Tibial nerve (tissue), 4 donors: ENCODE data around the gene EPHA6. TPM values are rescaled to one million over a fixed set of nuclear protein-coding genes. Genes with fewer than 3 reads are reported as not detected.

Experiments used
- DNase-seq, 2 donors: peaks; one replicate each; pipeline ENCODE4 v3.0.0-alpha.2; 2019; ENCODE audit warnings: low spot score in 2 of 2
- H3K27ac ChIP-seq, 4 donors: fragments of 200-600 bp; sonication (generic) in 3 of 4; one replicate each; pipeline ENCODE4 v1.5.1; 2017 to 2019; ENCODE audit warnings: mild to moderate bottlenecking in 1 of 4
- H3K27me3 ChIP-seq, 2 donors: fragments of 200-600 bp; sonication (generic) in 1 of 2; one replicate each; pipeline versions ENCODE4 v1.5.1 to v1.6.0; 2017 to 2019
- H3K36me3 ChIP-seq, 3 donors: fragments of 200-600 bp; sonication (generic); one replicate each; pipeline ENCODE4 v1.5.1; 2018 to 2019
- H3K4me1 ChIP-seq, 4 donors: fragments of 200-600 bp; sonication (generic) in 3 of 4; one replicate each; pipeline ENCODE4 v1.5.1; 2017 to 2019
- H3K4me3 ChIP-seq, 4 donors: fragments of 200-600 bp; sonication (generic) in 3 of 4; one replicate each; pipeline ENCODE4 v1.5.1; 2017 to 2019; ENCODE audit warnings: mild to moderate bottlenecking in 1 of 4, moderate library complexity in 1 of 4
- H3K9me3 ChIP-seq, 4 donors: fragments of 200-600 bp; sonication (generic) in 3 of 4; one replicate each; pipeline ENCODE4 v1.5.1; 2017 to 2019
- EP300 ChIP-seq, 2 donors: sonication (generic); formaldehyde crosslinking; IDR thresholded peaks; one replicate each; pipeline ENCODE4 v1.6.1; 2017; ENCODE audit warnings: antibody characterized with exemption in 2 of 2, mild to moderate bottlenecking in 1 of 2
- POLR2A ChIP-seq, 2 donors: fragments of 450-650 bp; IDR thresholded peaks; one replicate each; pipeline ENCODE4 v1.6.1; 2017; ENCODE audit warnings: antibody characterized with exemption in 2 of 2, mild to moderate bottlenecking in 2 of 2, moderate library complexity in 2 of 2
- WGBS, 2 donors: methylation state at CpG; one replicate each; pipeline ENCODE4 v1.1.5; 2018; 5-methylcytosine and 5-hydroxymethylcytosine counted together
- total RNA-seq, 4 donors: library from RNA; depleted of rRNA; stranded (reverse); fragments of >200 nt; gene quantifications; one replicate each; pipeline ENCODE4 v1.1.0, GENCODE V29; 2016
- TF ChIP-seq, protein P1 (sequence below), 5 experiments: fragments of 200-600 bp in 3 of 5; fragments of 450-650 bp in 2 of 5; sonication (generic) in 3 of 5; IDR thresholded peaks; one replicate each; pipeline ENCODE4 v1.5.1; 2016 to 2019; ENCODE audit warnings: antibody characterized with exemption in 5 of 5, mild to moderate bottlenecking in 3 of 5, moderate library complexity in 2 of 5

Gene EPHA6
- total RNA-seq, 4 donors from 2014 or later: 0.30 to 1.3 (median 0.61) TPM

DNA sequence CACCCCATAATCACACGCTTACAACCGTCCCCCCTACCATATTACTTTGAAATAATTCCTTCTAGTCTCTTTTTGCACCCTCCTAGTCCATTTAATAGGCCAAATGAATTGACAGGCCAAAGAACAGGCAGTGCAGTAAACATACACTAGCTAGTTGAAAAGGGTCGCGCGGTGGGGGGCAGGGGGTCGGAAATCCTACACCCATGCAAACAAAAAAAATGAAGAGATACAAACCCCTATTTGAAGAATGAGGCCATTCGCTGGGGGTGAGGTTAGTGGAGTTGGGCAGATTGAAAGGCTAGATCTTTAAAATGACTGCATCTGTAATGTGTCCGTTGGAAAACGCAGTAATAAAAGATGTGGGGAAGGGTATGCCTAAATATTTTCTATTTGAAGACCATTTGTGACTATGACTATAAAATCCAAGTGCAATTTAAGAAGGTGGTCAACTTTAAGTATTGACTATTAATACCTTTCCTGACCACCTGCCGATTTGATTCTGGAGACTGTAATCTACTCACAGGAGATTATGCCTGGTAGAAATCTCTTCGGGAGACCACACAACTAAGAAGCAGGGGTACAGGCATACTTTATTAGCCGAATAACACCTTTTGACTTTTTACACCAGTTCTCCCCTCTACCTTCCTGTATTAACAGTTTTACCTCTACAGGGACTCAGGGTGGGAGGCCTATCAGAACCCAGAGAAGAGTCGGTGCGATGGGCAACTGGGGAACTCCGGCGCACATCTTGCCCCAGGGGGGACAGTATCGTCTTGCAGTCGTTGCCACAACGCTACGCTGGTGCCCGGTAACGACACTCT, 949.4 kb downstream of the EPHA6 start:
- Histone ChIP-seq H3K4me1 (peaks cover 0 to 24% (median 2%) of the 10 kb centered on the region in 4 donors), H3K9me3 (no peaks in the 10 kb centered on the region), H3K4me3 (peak overlapping the region; percentile 60 to 84 (median 80)), H3K36me3 (peaks cover 0 to 3% (median 0%) of the 10 kb centered on the region in 3 donors), H3K27ac (peak overlapping the region; percentile 14 to 85 (median 52)), H3K27me3 (no peaks in the 10 kb centered on the region)
- no peak for TF ChIP-seq EP300 (IDR thresholded peaks at IDR 0.05)
- TF ChIP-seq POLR2A (IDR thresholded peaks at IDR 0.05): no peak
- TF ChIP-seq, protein P1, sequence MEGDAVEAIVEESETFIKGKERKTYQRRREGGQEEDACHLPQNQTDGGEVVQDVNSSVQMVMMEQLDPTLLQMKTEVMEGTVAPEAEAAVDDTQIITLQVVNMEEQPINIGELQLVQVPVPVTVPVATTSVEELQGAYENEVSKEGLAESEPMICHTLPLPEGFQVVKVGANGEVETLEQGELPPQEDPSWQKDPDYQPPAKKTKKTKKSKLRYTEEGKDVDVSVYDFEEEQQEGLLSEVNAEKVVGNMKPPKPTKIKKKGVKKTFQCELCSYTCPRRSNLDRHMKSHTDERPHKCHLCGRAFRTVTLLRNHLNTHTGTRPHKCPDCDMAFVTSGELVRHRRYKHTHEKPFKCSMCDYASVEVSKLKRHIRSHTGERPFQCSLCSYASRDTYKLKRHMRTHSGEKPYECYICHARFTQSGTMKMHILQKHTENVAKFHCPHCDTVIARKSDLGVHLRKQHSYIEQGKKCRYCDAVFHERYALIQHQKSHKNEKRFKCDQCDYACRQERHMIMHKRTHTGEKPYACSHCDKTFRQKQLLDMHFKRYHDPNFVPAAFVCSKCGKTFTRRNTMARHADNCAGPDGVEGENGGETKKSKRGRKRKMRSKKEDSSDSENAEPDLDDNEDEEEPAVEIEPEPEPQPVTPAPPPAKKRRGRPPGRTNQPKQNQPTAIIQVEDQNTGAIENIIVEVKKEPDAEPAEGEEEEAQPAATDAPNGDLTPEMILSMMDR (IDR thresholded peaks at IDR 0.05): no peak
- 17 to 20% methylated on average over 22 of the region's 22 CpGs for WGBS, 2 donors
- DNase-seq: no peak

DNA sequence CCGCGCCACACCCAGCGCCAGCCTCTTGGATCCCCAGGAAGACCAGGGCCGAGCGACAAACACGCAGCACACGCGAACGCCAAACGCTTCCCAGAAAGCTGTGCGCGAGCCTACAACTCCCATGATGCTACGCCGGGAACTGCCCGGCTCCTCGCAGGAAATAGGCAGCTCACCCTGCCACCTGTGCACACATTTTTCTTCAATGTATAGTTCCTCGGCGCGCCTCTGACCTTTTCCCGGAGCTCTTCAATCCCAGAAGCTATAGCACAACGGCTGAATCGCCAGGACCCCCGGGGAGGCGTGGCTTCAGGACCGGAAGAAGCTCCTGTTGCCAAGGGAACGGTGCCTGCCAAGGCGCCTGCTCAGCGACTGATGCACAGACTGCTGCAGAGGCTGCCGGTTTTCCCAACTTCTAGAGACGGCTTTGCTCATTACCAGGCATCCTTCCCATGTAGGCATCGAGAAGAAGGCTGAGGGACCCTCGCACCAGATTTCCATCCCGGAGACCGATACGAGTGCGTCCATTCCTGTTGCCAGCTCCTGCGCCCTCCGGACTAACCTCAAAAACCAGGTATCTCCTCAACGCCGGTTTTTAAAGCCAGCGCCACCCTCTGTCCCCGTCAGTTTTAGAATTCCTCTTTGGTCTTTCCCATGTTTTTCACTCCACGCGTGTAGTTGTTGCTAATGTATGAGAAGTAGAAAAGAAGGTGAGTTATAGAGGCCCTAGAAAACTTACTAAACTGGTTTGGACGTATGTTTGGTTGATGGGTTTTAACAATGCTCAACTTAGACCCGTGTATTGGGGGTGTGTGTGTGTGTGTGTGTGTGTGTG, 950.2 kb downstream of the EPHA6 start, which contains the start of gene ARL6:
ARL6 (plus strand) TSS at position 352 of the 832 bp plus-strand sequence. CDS start 3,350 bp downstream, outside the sequence.
- peaks cover 0 to 9% (median 0%) of the 10 kb centered on the region in 3 donors for H3K36me3 ChIP-seq
- H3K9me3 ChIP-seq: no peaks in the 10 kb centered on the region
- peak within 1 kb of the TSS; percentile 14 to 85 (median 52) for H3K27ac ChIP-seq
- H3K27me3 ChIP-seq: no peaks in the 10 kb centered on the region
- TF ChIP-seq EP300 (IDR thresholded peaks at IDR 0.05) (peak in 1 of 2 donors; percentile 72), POLR2A (IDR thresholded peaks at IDR 0.05) (no peak)
- TF ChIP-seq, protein P1 (IDR thresholded peaks at IDR 0.05): no peak
- 0 to 1% methylated on average over 34 to 44 of the region's 46 CpGs for WGBS, 2 donors
- peak; percentile 61 to 73 for DNase-seq
- peak within 1 kb of the TSS; percentile 60 to 84 (median 80) for H3K4me3 ChIP-seq
- peaks cover 0 to 24% (median 2%) of the 10 kb centered on the region in 4 donors for H3K4me1 ChIP-seq

DNA sequence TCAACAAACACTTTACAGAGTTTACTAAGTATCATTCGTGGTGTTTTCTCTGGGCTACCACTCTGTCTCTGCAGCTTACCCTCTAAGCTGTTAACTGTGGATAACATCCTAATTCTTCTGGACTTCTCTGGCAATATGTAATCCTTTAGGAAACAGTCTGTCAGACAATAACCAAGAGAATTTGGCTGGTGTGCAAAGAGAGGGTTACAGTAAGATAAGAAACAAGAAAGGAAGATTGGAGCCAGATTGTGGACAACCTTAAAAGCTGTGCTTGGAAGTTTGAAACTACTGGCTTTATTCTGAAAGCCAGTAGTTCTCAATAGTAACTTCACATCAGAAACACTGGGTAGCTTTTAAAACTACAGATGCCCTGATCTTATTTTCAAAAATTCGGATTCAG, 950.9 kb downstream of the EPHA6 start:
- Histone ChIP-seq H3K36me3 (peaks cover 0 to 15% (median 0%) of the 10 kb centered on the region in 3 donors), H3K27ac (no peak overlapping the region), H3K9me3 (peaks cover 0 to under 1% (median 0%) of the 10 kb centered on the region in 4 donors), H3K27me3 (no peaks in the 10 kb centered on the region), H3K4me1 (peaks cover 0 to 24% (median 2%) of the 10 kb centered on the region in 4 donors), H3K4me3 (peak overlapping the region in 3 of 4 donors; percentile 60 to 81 (median 79))
- no peak for DNase-seq
- TF ChIP-seq EP300 (IDR thresholded peaks at IDR 0.05): no peak
- no peak for TF ChIP-seq POLR2A (IDR thresholded peaks at IDR 0.05)
- TF ChIP-seq, protein P1 (IDR thresholded peaks at IDR 0.05): no peak
- WGBS, 2 donors: 28 to 29% methylated on average over 2 of the region's 2 CpGs

DNA sequence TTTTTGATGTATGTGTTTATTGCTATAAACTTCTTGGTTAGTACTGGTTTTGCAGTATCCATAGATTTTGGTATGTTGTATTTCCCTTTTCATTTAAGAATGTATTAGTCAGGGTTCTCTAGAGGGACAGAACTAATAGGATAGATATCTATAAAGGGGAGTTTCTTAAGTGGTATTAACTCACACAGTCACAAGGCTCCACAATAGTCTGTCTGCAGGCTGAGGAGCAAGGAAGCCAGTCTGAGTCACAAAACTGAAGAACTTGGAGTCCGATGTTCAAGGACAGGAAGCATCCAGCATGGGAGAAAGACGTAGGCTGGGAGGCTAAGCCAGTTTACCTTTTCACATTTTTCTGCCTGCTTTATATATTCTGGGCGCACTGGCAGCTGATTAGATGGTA, 958.5 kb downstream of the EPHA6 start:
- WGBS, 2 donors: 93 to 95% methylated on average over 3 of the region's 3 CpGs
- no peak overlapping the region for H3K4me3 ChIP-seq

More for the DNA sequence above, 958.5 kb downstream of the EPHA6 start:
- H3K36me3 ChIP-seq: peaks cover 0 to 50% (median 0%) of the 10 kb centered on the region in 3 donors
- no peak overlapping the region for H3K27ac ChIP-seq
- no peaks in the 10 kb centered on the region for H3K27me3 ChIP-seq
- TF ChIP-seq, protein P1 (IDR thresholded peaks at IDR 0.05): no peak
- no peak for TF ChIP-seq POLR2A (IDR thresholded peaks at IDR 0.05)
- TF ChIP-seq EP300 (IDR thresholded peaks at IDR 0.05): no peak
- peaks cover 0 to 4% (median 0%) of the 10 kb centered on the region in 4 donors for H3K4me1 ChIP-seq
- DNase-seq: no peak
- H3K9me3 ChIP-seq: peaks cover 0 to 10% (median 0%) of the 10 kb centered on the region in 4 donors
